ENCODE data around the gene CHD9. TPM values are rescaled to one million over a fixed set of nuclear protein-coding genes. Genes with fewer than 3 reads are reported as not detected.

The CHD9 gene
- total RNA-seq, 1 donor from 2014 or later, result 77.4 TPM

GRCh38 chr16:53043428-53043831 is 11.4 kb upstream of the CHD9 start:
- Histone ChIP-seq H3K27ac (ENCODE audit: low read depth, low read length) (no peak overlapping the region), H3K27me3 (ENCODE audit: insufficient read depth, low read length) (peaks cover 13% of the 10 kb centered on the region), H3K79me2 (ENCODE audit: insufficient read depth, low read length) (no peaks in the 10 kb centered on the region), H3K4me2 (ENCODE audit: low read length) (no peak overlapping the region), H3K4me3 (ENCODE audit: insufficient read depth, low read depth, low read length) (no peak overlapping the region), H3K4me1 (ENCODE audit: insufficient read depth, low read length) (no peaks in the 10 kb centered on the region), H3K9me3 (ENCODE audit: insufficient read depth, low read depth, low read length) (no peaks in the 10 kb centered on the region), H3K36me3 (ENCODE audit: insufficient read depth, low read length) (no peaks in the 10 kb centered on the region), H2AFZ (ENCODE audit: low read depth, low read length) (no peak overlapping the region), H4K20me1 (ENCODE audit: insufficient read depth, low read length) (no peaks in the 10 kb centered on the region), H3K9ac (ENCODE audit: low read length) (no peak overlapping the region)
- H3K36me3 Mint-ChIP-seq (ENCODE audit: low read depth, unreplicated experiment), result peaks cover 22% of the 10 kb centered on the region
- H3K27ac Mint-ChIP-seq (ENCODE audit: unreplicated experiment), result no peak overlapping the region
- no peak for DNase-seq (ENCODE audit: low read depth)
- no peak overlapping the region for H3K4me3 Mint-ChIP-seq (ENCODE audit: unreplicated experiment)
- H3K4me1 Mint-ChIP-seq (ENCODE audit: low read depth, unreplicated experiment), result peaks cover 29% of the 10 kb centered on the region
- TF ChIP-seq EZH2 (IDR thresholded peaks at IDR 0.05; ENCODE audit: insufficient read depth, low read length), result no peak
- no peak for TF ChIP-seq CTCF (IDR thresholded peaks at IDR 0.05; ENCODE audit: insufficient read depth, low read depth, low read length)
- H3K27me3 Mint-ChIP-seq (ENCODE audit: low read depth, unreplicated experiment), result no peaks in the 10 kb centered on the region
- FAIRE-seq, result no peak
- peaks cover 5% of the 10 kb centered on the region for H3K9me3 Mint-ChIP-seq (ENCODE audit: unreplicated experiment)

GRCh38 chr16:53043986-53044601 is 10.7 kb upstream of the CHD9 start:
- Histone ChIP-seq H3K4me1 (ENCODE audit: insufficient read depth, low read length) (no peaks in the 10 kb centered on the region), H3K36me3 (ENCODE audit: insufficient read depth, low read length) (no peaks in the 10 kb centered on the region), H3K27me3 (ENCODE audit: insufficient read depth, low read length) (peaks cover 13% of the 10 kb centered on the region), H2AFZ (ENCODE audit: low read depth, low read length) (no peak overlapping the region), H4K20me1 (ENCODE audit: insufficient read depth, low read length) (no peaks in the 10 kb centered on the region), H3K27ac (ENCODE audit: low read depth, low read length) (no peak overlapping the region), H3K79me2 (ENCODE audit: insufficient read depth, low read length) (no peaks in the 10 kb centered on the region), H3K4me3 (ENCODE audit: insufficient read depth, low read depth, low read length) (no peak overlapping the region), H3K4me2 (ENCODE audit: low read length) (peak overlapping the region; percentile 30), H3K9ac (ENCODE audit: low read length) (no peak overlapping the region), H3K9me3 (ENCODE audit: insufficient read depth, low read depth, low read length) (no peaks in the 10 kb centered on the region)
- Mint-ChIP-seq H3K4me3 (ENCODE audit: unreplicated experiment) (no peak overlapping the region), H3K36me3 (ENCODE audit: low read depth, unreplicated experiment) (peaks cover 20% of the 10 kb centered on the region), H3K4me1 (ENCODE audit: low read depth, unreplicated experiment) (peaks cover 29% of the 10 kb centered on the region), H3K9me3 (ENCODE audit: unreplicated experiment) (peaks cover 3% of the 10 kb centered on the region), H3K27me3 (ENCODE audit: low read depth, unreplicated experiment) (no peaks in the 10 kb centered on the region), H3K27ac (ENCODE audit: unreplicated experiment) (peak overlapping the region; percentile 62)
- no peak for TF ChIP-seq CTCF (IDR thresholded peaks at IDR 0.05; ENCODE audit: insufficient read depth, low read depth, low read length)
- DNase-seq (ENCODE audit: low read depth) (no peak), FAIRE-seq (no peak)

Data from astrocyte (in vitro differentiated cells and primary cell).